IMR-90 (cell line): ENCODE data around the gene EPB41L4A. TPM values are rescaled to one million over a fixed set of nuclear protein-coding genes. Genes with fewer than 3 reads are reported as not detected.

Experiments
- ATAC-seq: fragments of 200-7000 bp; cut with Tn5 transposase; 2 replicates; pipeline ENCODE4 v1.9.1; 2020; ENCODE audit warnings: low read depth, mild to moderate bottlenecking, moderate library complexity
- BruUV-seq: library from RNA; stranded (reverse); fragments of 400-500 nt; replicated peaks from 2 replicates; lab custom pipeline; 2021; lab: Mats Ljungman, UMichigan
- CTCF ChIA-PET: fragments of 300-600 bp; formaldehyde crosslinking; extraction: SDS; loops from one replicate; lab custom pipeline; 2021; ENCODE audit warnings: antibody characterized with exemption; lab: Yijun Ruan, JAX
- POLR2A ChIA-PET: fragments of 300-600 bp; sonication (Branson Sonifier 250); formaldehyde crosslinking; loops from one replicate; lab custom pipeline; 2022; ENCODE audit warnings: antibody characterized with exemption; ENCODE audit not compliant: unreplicated experiment; lab: Charles Lee
- DNase-seq: peaks from one replicate; pipeline ENCODE4 v3.0.0; 2013
- H2AFZ ChIP-seq: replicated peaks from 2 replicates; pipeline ENCODE3; 2013; ENCODE audit warnings: low read length, mild to moderate bottlenecking; ENCODE audit not compliant: poor library complexity
- H2AK5ac ChIP-seq: 2 replicates; pipeline ENCODE4 v1.6.1; 2013; ENCODE audit warnings: low read depth, low read length, inconsistent platforms
- H2AK9ac ChIP-seq: replicated peaks from 2 replicates; pipeline ENCODE3; 2013; ENCODE audit warnings: mild to moderate bottlenecking, low read depth, low read length, moderate library complexity; ENCODE audit not compliant: poor library complexity
- H2BK120ac ChIP-seq: 2 replicates; pipeline ENCODE4 v1.6.1; 2013; ENCODE audit warnings: low read depth, low read length, inconsistent platforms
- H2BK15ac ChIP-seq: 3 replicates; pipeline ENCODE4 v1.6.1; 2013; ENCODE audit warnings: low read depth, low read length, inconsistent platforms
- H2BK20ac ChIP-seq: 2 replicates; pipeline ENCODE4 v1.6.1; 2013; ENCODE audit warnings: low read depth, mild to moderate bottlenecking, inconsistent platforms, low read length, moderate library complexity
- H2BK5ac ChIP-seq: 2 replicates; pipeline ENCODE4 v1.6.1; 2013; ENCODE audit warnings: mild to moderate bottlenecking, low read depth, low read length, inconsistent platforms; ENCODE audit not compliant: poor library complexity, severe bottlenecking
- H3K14ac ChIP-seq: replicated peaks from 2 replicates; pipeline ENCODE4 v1.6.1; 2013; ENCODE audit warnings: low read depth, low read length, inconsistent platforms
- H3K18ac ChIP-seq: 2 replicates; pipeline ENCODE4 v1.6.1; 2013; ENCODE audit warnings: low read depth, low read length, control low read depth
- H3K23ac ChIP-seq: 2 replicates; pipeline ENCODE4 v1.6.1; 2013; ENCODE audit warnings: low read depth, low read length, inconsistent platforms
- H3K27ac ChIP-seq: 2 replicates; pipeline ENCODE4 v1.5.1; 2013; ENCODE audit warnings: mild to moderate bottlenecking, control low read depth, low read length; ENCODE audit not compliant: insufficient read depth
- H3K27me3 ChIP-seq: 2 replicates; pipeline ENCODE4 v1.6.1; 2013; ENCODE audit warnings: low read length; ENCODE audit not compliant: control insufficient read depth, insufficient read depth
- H3K36me3 ChIP-seq: 2 replicates; pipeline ENCODE4 v1.6.1; 2013; ENCODE audit warnings: low read length, mixed read lengths; ENCODE audit not compliant: control insufficient read depth, insufficient read depth
- H3K4ac ChIP-seq: 2 replicates; pipeline ENCODE4 v1.6.1; 2013; ENCODE audit warnings: low read depth, low read length, inconsistent platforms
- H3K4me1 ChIP-seq: 2 replicates; pipeline ENCODE4 v1.6.1; 2013; ENCODE audit warnings: low read length, mixed read lengths; ENCODE audit not compliant: control insufficient read depth, insufficient read depth
- H3K4me2 ChIP-seq: 2 replicates; pipeline ENCODE4 v1.6.1; 2013; ENCODE audit warnings: low read depth, mild to moderate bottlenecking, control low read depth, low read length, moderate library complexity
- H3K4me3 ChIP-seq: 2 replicates; pipeline ENCODE4 v1.5.1; 2013; ENCODE audit warnings: low read depth, mild to moderate bottlenecking, control low read depth, low read length, moderate library complexity; ENCODE audit not compliant: insufficient read depth
- H3K56ac ChIP-seq: 2 replicates; pipeline ENCODE4 v1.6.1; 2013; ENCODE audit warnings: low read length, inconsistent platforms; ENCODE audit not compliant: insufficient read depth; ENCODE audit errors: extremely low read depth
- H3K79me1 ChIP-seq, 2 experiments: 2 replicates each; pipeline ENCODE4 v1.6.1; 2013; ENCODE audit warnings: low read length in 2 of 2, inconsistent platforms in 1 of 2, low read depth in 1 of 2
- H3K9ac ChIP-seq: 2 replicates; pipeline ENCODE4 v1.6.1; 2013; ENCODE audit warnings: low read depth, low read length, control low read depth
- H3K9me1 ChIP-seq: 2 replicates; pipeline ENCODE4 v1.6.1; 2013; ENCODE audit warnings: low read length, inconsistent platforms; ENCODE audit not compliant: insufficient read depth
- H3K9me3 ChIP-seq: 2 replicates; pipeline ENCODE4 v1.6.1; 2013; ENCODE audit warnings: low read length; ENCODE audit not compliant: control insufficient read depth, insufficient read depth
- H4K20me1 ChIP-seq: 2 replicates; pipeline ENCODE4 v1.6.1; 2013; ENCODE audit warnings: low read length, inconsistent platforms; ENCODE audit not compliant: insufficient read depth
- H4K5ac ChIP-seq: 2 replicates; pipeline ENCODE4 v1.6.1; 2013; ENCODE audit warnings: mild to moderate bottlenecking, low read depth, low read length, control low read depth
- H4K8ac ChIP-seq, 2 experiments: 2 replicates each; pipeline ENCODE4 v1.6.1; 2013; ENCODE audit warnings: low read depth in 2 of 2, low read length in 2 of 2, control low read depth in 1 of 2, inconsistent platforms in 1 of 2
- H4K91ac ChIP-seq: 2 replicates; pipeline ENCODE4 v1.6.1; 2013; ENCODE audit warnings: low read depth, low read length, inconsistent platforms; ENCODE audit not compliant: insufficient read depth
- CHD1 ChIP-seq: IDR thresholded peaks from 2 replicates; pipeline ENCODE4 v1.6.1; 2012; ENCODE audit warnings: low read depth, low read length, improper control_type of control experiment
- CTCF ChIP-seq: conservative IDR thresholded peaks from 2 replicates; pipeline ENCODE4 v1.5.1; 2012; ENCODE audit warnings: mild to moderate bottlenecking, low read depth, low read length, improper control_type of control experiment
- MXI1 ChIP-seq: IDR thresholded peaks from 2 replicates; pipeline ENCODE4 v1.6.1; 2012; ENCODE audit warnings: low read depth, mild to moderate bottlenecking, low read length, moderate library complexity, borderline replicate concordance
- POLR2A ChIP-seq: IDR thresholded peaks from 2 replicates; pipeline ENCODE4 v1.6.1; 2012; ENCODE audit warnings: mild to moderate bottlenecking, low read depth, low read length
- RCOR1 ChIP-seq: IDR thresholded peaks from 2 replicates; pipeline ENCODE4 v1.6.1; 2012; ENCODE audit warnings: mild to moderate bottlenecking, low read length, improper control_type of control experiment; ENCODE audit not compliant: insufficient replicate concordance
- WGBS, 2 experiments: methylation state at CpG; one replicate each; pipeline versions ENCODE4 v1.1.5 to v1.1.7; 2013; ENCODE audit warnings: missing lambda C conversion rate in 2 of 2; ENCODE audit not compliant: insufficient read length in 1 of 2; ENCODE audit errors: extremely low coverage in 2 of 2; 5-methylcytosine and 5-hydroxymethylcytosine counted together
- dilution Hi-C: fragments of 300-500 bp; cut with HindIII; formaldehyde crosslinking; loops from one replicate; pipeline ENCODE4 v1.14.3; 2018; ENCODE audit warnings: low sequenced_read_pairs; ENCODE audit not compliant: unreplicated experiment
- in situ Hi-C: fragments of 300-500 bp; cut with MboI; formaldehyde crosslinking; loops from 3 replicates; pipeline ENCODE4 v1.14.3; 2019; ENCODE audit warnings: low sequenced_read_pairs, inconsistent platforms, mixed read lengths
- intact Hi-C: fragments of 100-400 bp; cut with micrococcal nuclease; formaldehyde crosslinking; loops from 2 replicates; pipeline ENCODE4 v1.10.0; 2022
- polyA plus RNA-seq, 3 experiments: library from polyadenylated mRNA; depleted of rRNA; stranded (reverse); fragments of >200 nt; gene quantifications; 2 replicates each; pipeline ENCODE4 v1.2.3, GENCODE V29; 2012; ENCODE audit warnings: low replicate concordance in 1 of 3
- total RNA-seq: library from RNA; depleted of rRNA; stranded (reverse); fragments of >200 nt; gene quantifications from 2 replicates; pipeline ENCODE4 v1.2.3, GENCODE V29; 2012

The EPB41L4A gene
- total and polyA plus RNA-seq, 2 of the 4 experiments (the other 2 are of a cell fraction): under 0.01 to 0.02 TPM

GRCh38 chr5:112374818-112375217 lies 44.3 kb downstream of the EPB41L4A start:
- BruUV-seq: no TSS peak
- H2BK5ac ChIP-seq: no peak overlapping the region
- H4K5ac ChIP-seq: no peak overlapping the region
- H3K14ac ChIP-seq: no peak overlapping the region
- no peak overlapping the region for H3K4me3 ChIP-seq
- H3K56ac ChIP-seq: no peak overlapping the region
- no peaks in the 10 kb centered on the region for H3K4me1 ChIP-seq
- H4K8ac ChIP-seq: no peak overlapping the region
- no peak overlapping the region for H4K91ac ChIP-seq
- H2BK20ac ChIP-seq: no peak overlapping the region
- H4K20me1 ChIP-seq: no peaks in the 10 kb centered on the region
- no peak overlapping the region for H3K27ac ChIP-seq
- no peak overlapping the region for H2BK120ac ChIP-seq
- no peaks in the 10 kb centered on the region for H3K27me3 ChIP-seq
- no peaks in the 10 kb centered on the region for H3K36me3 ChIP-seq
- TF ChIP-seq RCOR1 (no peak), CHD1 (no peak), MXI1 (no peak), POLR2A (no peak), CTCF (no peak)
- H3K9ac ChIP-seq: no peak overlapping the region
- no peak overlapping the region for H2AK5ac ChIP-seq
- H2BK15ac ChIP-seq: no peak overlapping the region
- no peak overlapping the region for H3K4me2 ChIP-seq
- H3K9me3 ChIP-seq: no peaks in the 10 kb centered on the region
- no peak for DNase-seq
- H3K9me1 ChIP-seq: no peaks in the 10 kb centered on the region
- intact Hi-C loops: no loop called here
- no peak overlapping the region for H2AK9ac ChIP-seq
- H3K4ac ChIP-seq: no peak overlapping the region
- ChIA-PET CTCF (no interaction called here), POLR2A (no interaction called here)
- H3K18ac ChIP-seq: no peak overlapping the region
- in situ Hi-C loops: no loop called here
- ATAC-seq: no peak
- H2AFZ ChIP-seq: no peak overlapping the region
- no peak overlapping the region for H3K23ac ChIP-seq
- dilution Hi-C loops: no loop called here
- 72% methylated on average over 2 of the region's 4 CpGs; no CpG with 5 or more reads in 1 of the 2 experiments for WGBS, 2 experiments
- H3K79me1 ChIP-seq: no peaks in the 10 kb centered on the region
